DMS53 (cell line): ENCODE measurements around the gene AP5Z1.

Experiments
- DNase-seq: peaks from one replicate; lab custom pipeline; 2025; lab: John Stamatoyannopoulos, UW

AP5Z1 gene

GRCh38 chr7:4840079-4840501, 64.7 kb downstream of the AP5Z1 start:
- DNase-seq = no peak
